GM21390 (cell line): ENCODE data around the gene CHURC1.

Source experiments
- ATAC-seq: cut with Tn5 transposase; IDR thresholded peaks from one replicate; pipeline ENCODE4 v1.9.1; 2021; ENCODE audit not compliant: unreplicated experiment

Gene CHURC1

GRCh38 chr14:64954491-64955240 lies 40.4 kb downstream of the CHURC1 start:
- ATAC-seq: no peak

- no peak for ATAC-seq
Observed at GRCh38 chr14:64955297-64955696, 41.0 kb downstream of the CHURC1 start.

GRCh38 chr14:64956697-64957406 lies 42.6 kb downstream of the CHURC1 start:
- ATAC-seq: no peak

- ATAC-seq: no peak
Observed at GRCh38 chr14:64958201-64958600, 43.9 kb downstream of the CHURC1 start.

- ATAC-seq: no peak
Observed at GRCh38 chr14:64958743-64959142, 44.5 kb downstream of the CHURC1 start.

- ATAC-seq: no peak
Observed at GRCh38 chr14:64960762-64961276, 46.6 kb downstream of the CHURC1 start.

- ATAC-seq: no peak
Observed at GRCh38 chr14:64963611-64964010, 49.4 kb downstream of the CHURC1 start.

GRCh38 chr14:64965356-64966000 lies 51.2 kb downstream of the CHURC1 start:
- no peak for ATAC-seq

GRCh38 chr14:64966976-64967375 lies 52.7 kb downstream of the CHURC1 start:
- ATAC-seq: no peak

- ATAC-seq: no peak
Observed at GRCh38 chr14:64968167-64968566, 53.9 kb downstream of the CHURC1 start.

- no peak for ATAC-seq
Observed at GRCh38 chr14:64968651-64969050, 54.4 kb downstream of the CHURC1 start.

- no peak for ATAC-seq
Observed at GRCh38 chr14:64970041-64970440, 55.8 kb downstream of the CHURC1 start.

GRCh38 chr14:64970776-64971477 lies 56.7 kb downstream of the CHURC1 start:
- no peak for ATAC-seq

GRCh38 chr14:64971491-64971942 lies 57.3 kb downstream of the CHURC1 start:
- no peak for ATAC-seq

- peak; percentile 65 for ATAC-seq
Observed at GRCh38 chr14:64971943-64972791, 57.9 kb downstream of the CHURC1 start, which contains the start of gene RAB15. Gene RAB15 (minus strand): TSS chr14:64972336. CDS start chr14:64972076, 260 bp downstream.

GRCh38 chr14:64973026-64973442 lies 58.8 kb downstream of the CHURC1 start:
- no peak for ATAC-seq

GRCh38 chr14:64973826-64974225 lies 59.6 kb downstream of the CHURC1 start:
- ATAC-seq: no peak

GRCh38 chr14:64974563-64974962 lies 60.3 kb downstream of the CHURC1 start:
- no peak for ATAC-seq

GRCh38 chr14:64979336-64980074 lies 65.2 kb downstream of the CHURC1 start:
- ATAC-seq: no peak
